H1 (cell line): Measurements from ENCODE around the gene MINDY3. TPM values are rescaled to one million over a fixed set of nuclear protein-coding genes. Genes with fewer than 3 reads are reported as not detected.

Experiments
- NANOG ChIP-seq: IDR thresholded peaks from 2 replicates; pipeline ENCODE4 v1.6.1; 2011; ENCODE audit warnings: low read length, low read depth, mild to moderate bottlenecking, inconsistent platforms; ENCODE audit not compliant: insufficient read depth, poor library complexity, severe bottlenecking
- YY1 ChIP-seq: IDR thresholded peaks from 2 replicates; pipeline ENCODE4 v1.6.1; 2011; ENCODE audit warnings: low read depth, mild to moderate bottlenecking, low read length
- polyA plus RNA-seq, 7 experiments: library from polyadenylated mRNA; depleted of rRNA in 3 of 7; stranded (reverse) in 5 of 7; unstranded in 2 of 7; fragments of >200 nt in 5 of 7; fragments of 200-250 nt in 2 of 7; gene quantifications; 1 replicate in 5 of 7; 2 replicates in 1 of 7; 4 replicates in 1 of 7; pipeline versions ENCODE4 v1.2.1 to v1.2.3, GENCODE V29; 2011 to 2013; ENCODE audit warnings: missing spikeins in 2 of 7, mixed read lengths in 2 of 7
- total RNA-seq: library from RNA; stranded (reverse); fragmentation: NEBNext Ultra II Directional; extraction: Animal tissue kit (Norgen Biotek cat#: 25700); gene quantifications from 2 replicates; pipeline ENCODE4 v1.2.1, GENCODE V29; 2021
- TF ChIP-seq, protein P1 (sequence below): IDR thresholded peaks from 2 replicates; pipeline ENCODE4 v1.6.1; 2012; ENCODE audit warnings: low read length, inconsistent platforms

MINDY3 gene
- total and polyA plus RNA-seq, 2 of the 8 experiments (the other 6 are each of a cell fraction or from before 2014, with no cell fraction given): 4.6 to 13.6 TPM

DNA sequence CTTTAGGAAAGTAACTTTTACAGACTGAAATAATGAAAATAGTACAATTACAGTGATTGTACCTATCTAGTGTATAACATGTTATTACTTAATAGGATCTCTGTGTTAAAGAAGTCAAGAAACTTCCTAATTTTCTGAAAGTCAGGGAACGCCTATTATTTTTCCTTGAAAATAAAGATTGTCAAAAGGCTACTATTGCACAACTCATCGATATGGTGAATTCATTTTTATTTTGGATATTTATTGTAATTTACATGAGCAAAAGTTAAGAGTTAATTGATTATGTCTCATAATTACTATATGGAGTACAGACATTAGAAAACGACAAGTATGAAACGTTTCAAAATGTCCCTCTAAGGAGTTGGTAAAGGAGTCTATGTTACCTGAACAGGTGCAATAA is 12.8 kb downstream of the MINDY3 start (continued):
- TF ChIP-seq, protein P1, sequence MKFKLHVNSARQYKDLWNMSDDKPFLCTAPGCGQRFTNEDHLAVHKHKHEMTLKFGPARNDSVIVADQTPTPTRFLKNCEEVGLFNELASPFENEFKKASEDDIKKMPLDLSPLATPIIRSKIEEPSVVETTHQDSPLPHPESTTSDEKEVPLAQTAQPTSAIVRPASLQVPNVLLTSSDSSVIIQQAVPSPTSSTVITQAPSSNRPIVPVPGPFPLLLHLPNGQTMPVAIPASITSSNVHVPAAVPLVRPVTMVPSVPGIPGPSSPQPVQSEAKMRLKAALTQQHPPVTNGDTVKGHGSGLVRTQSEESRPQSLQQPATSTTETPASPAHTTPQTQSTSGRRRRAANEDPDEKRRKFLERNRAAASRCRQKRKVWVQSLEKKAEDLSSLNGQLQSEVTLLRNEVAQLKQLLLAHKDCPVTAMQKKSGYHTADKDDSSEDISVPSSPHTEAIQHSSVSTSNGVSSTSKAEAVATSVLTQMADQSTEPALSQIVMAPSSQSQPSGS: no peak
- no peak for TF ChIP-seq YY1
- TF ChIP-seq NANOG: no peak
